GM20000 (cell line): ENCODE data around the gene ATF7IP.

Source experiments
- DNase-seq: peaks from one replicate; pipeline ENCODE4 v3.0.0; 2012; ENCODE audit warnings: low spot score
- CTCF ChIP-seq: IDR thresholded peaks from 2 replicates; pipeline ENCODE4 v1.5.1; 2012; ENCODE audit warnings: mild to moderate bottlenecking, control low read depth; ENCODE audit errors: extremely low read depth, missing control alignments

Gene ATF7IP

GRCh38 chr12:14384783-14385638 lies 19.5 kb downstream of the ATF7IP start:
- peak; percentile 53 for DNase-seq
- no peak for TF ChIP-seq CTCF

- no peak for DNase-seq
- TF ChIP-seq CTCF: no peak
These were observed 21.9 kb downstream of the ATF7IP start for GRCh38 chr12:14387219-14387871.

GRCh38 chr12:14390449-14390848 lies 25.0 kb downstream of the ATF7IP start:
- no peak for DNase-seq
- TF ChIP-seq CTCF: no peak

- TF ChIP-seq CTCF: no peak
- DNase-seq: no peak
These were observed 25.5 kb downstream of the ATF7IP start for GRCh38 chr12:14390870-14391530.

GRCh38 chr12:14393751-14394150 lies 28.3 kb downstream of the ATF7IP start:
- no peak for DNase-seq
- no peak for TF ChIP-seq CTCF

GRCh38 chr12:14394317-14395073 lies 29.0 kb downstream of the ATF7IP start:
- peak; percentile 22 for DNase-seq
- no peak for TF ChIP-seq CTCF
